NOMO-1 treated with DMSO at 0.1 percent for 48 hours (cell line): ENCODE measurements around the gene PDCD2L.
"Not testable (repeated sequence)": the region's sequence is repeated elsewhere in the genome, so short reads cannot be mapped to it uniquely, and the experiment has no call there.

Source experiments
- DNase-seq: peaks from one replicate; lab custom pipeline; 2025; ENCODE audit not compliant: unreplicated experiment; lab: John Stamatoyannopoulos, UW

The PDCD2L gene

GRCh38 chr19:34461375-34462100 is 57.3 kb downstream of the PDCD2L start:
- DNase-seq: no peak

- not testable (repeated sequence) for DNase-seq
Observed at GRCh38 chr19:34464785-34465184, 60.6 kb downstream of the PDCD2L start.

GRCh38 chr19:34468409-34468808 is 64.2 kb downstream of the PDCD2L start:
- DNase-seq: no peak

GRCh38 chr19:34469026-34469425 is 64.8 kb downstream of the PDCD2L start:
- not testable (repeated sequence) for DNase-seq

- no peak for DNase-seq
Observed at GRCh38 chr19:34471906-34472700, 67.9 kb downstream of the PDCD2L start.

- DNase-seq: peak; percentile 46
Observed at GRCh38 chr19:34474233-34474989, 70.2 kb downstream of the PDCD2L start.

- peak; percentile 89 for DNase-seq
Observed at GRCh38 chr19:34475026-34475974, 71.1 kb downstream of the PDCD2L start.
